Hematopoietic multipotent progenitor cell treated with erythropoietin and hydrocortisone succinate and interleukin-3 and kit ligand, for 8 days (in vitro differentiated cells): ENCODE results near the gene CATSPERE.

Experiments
- DNase-seq: peaks from one replicate; pipeline ENCODE4 v3.0.0-alpha.2; 2015

The CATSPERE gene

DNA sequence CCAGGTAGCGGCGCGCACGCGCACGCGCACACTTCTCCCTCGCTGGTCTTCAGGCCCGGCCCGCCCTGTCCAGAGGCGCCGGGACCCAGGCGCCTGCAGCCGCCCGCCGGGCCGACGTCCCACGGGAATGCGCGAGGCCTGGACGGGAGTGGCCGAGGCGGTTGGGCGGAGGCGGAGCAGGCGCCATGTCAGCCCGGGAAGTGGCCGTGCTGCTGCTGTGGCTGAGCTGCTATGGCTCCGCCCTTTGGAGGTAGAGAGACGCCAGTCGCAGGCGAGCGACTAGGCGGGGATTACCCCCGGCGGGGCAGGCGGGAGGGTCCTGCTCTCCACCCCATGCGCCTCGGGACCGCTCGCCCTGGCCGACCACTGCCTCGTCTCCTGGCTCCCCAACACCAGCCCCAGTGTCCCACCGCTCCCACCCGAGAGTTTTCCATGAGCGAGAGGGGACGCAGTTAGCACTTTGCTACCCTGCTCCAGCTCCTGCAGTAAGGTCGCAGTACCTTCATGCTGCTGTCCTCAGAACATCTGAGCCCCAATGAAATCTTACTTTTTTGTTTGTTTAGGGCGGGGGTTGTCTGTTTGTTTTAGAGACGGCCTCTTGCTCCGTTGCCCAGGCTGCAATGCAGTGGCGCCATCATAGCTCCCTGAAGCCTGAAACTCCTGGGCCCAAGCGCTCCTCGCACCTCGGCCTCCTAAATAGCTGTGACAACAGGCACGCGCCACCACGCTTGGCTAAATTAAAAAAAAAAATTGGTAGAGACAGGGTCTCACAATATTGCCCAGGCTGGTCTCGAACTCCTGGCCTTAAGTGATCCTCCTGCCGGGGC is at the start of gene CATSPERE:
Gene CATSPERE, plus strand, starts transcription at position 29 of the 827 bp plus-strand sequence. Its CDS starts 157 bp downstream, at position 186.
- peak; percentile 77 for DNase-seq

- DNase-seq = no peak
Measured at GRCh38 chr1:244412176-244412575, 48.9 kb upstream of the CATSPERE start.

DNA sequence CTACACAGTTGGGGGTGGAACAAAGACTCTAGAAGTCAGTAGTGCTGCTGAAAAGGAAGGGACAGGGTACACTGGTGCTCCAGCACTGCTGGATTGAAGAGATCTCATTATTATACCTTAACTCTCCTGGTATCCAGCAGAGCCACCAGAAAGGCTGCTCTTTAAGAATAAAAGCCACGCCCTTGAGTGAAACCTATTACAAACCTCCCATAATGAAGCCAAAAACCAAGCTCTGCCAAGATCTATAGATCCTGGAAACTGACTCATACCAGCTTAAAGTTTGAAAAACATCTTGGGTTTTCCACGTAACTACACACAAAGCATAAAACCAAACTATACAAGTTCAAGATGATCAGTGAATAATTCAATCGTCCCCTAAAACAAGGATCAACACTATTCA is 47.3 kb upstream of the CATSPERE start:
- DNase-seq = no peak

DNA sequence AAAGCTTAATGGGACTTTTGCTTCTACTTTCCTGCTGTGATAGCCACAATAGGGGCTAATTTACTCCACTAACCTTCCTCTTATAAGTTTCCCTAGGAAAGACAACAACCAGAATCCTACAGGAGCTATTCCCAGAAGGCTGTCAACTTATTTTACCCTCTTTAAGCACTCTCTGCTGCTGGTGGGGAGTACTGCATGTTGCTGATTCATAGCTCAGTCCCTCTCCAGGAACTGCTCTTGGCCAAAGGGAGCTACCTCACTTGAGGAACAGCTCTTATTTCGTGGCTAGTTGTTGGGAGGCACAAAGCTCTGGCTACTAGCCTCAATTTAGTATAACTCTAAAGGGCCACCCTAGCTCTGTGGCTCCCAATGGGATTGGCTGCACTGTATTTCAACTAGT is 46.5 kb upstream of the CATSPERE start:
- DNase-seq = no peak

GRCh38 chr1:244419024-244419423 is 42.0 kb upstream of the CATSPERE start:
- no peak for DNase-seq

GRCh38 chr1:244422174-244422573 is 38.9 kb upstream of the CATSPERE start:
- DNase-seq = no peak

DNA sequence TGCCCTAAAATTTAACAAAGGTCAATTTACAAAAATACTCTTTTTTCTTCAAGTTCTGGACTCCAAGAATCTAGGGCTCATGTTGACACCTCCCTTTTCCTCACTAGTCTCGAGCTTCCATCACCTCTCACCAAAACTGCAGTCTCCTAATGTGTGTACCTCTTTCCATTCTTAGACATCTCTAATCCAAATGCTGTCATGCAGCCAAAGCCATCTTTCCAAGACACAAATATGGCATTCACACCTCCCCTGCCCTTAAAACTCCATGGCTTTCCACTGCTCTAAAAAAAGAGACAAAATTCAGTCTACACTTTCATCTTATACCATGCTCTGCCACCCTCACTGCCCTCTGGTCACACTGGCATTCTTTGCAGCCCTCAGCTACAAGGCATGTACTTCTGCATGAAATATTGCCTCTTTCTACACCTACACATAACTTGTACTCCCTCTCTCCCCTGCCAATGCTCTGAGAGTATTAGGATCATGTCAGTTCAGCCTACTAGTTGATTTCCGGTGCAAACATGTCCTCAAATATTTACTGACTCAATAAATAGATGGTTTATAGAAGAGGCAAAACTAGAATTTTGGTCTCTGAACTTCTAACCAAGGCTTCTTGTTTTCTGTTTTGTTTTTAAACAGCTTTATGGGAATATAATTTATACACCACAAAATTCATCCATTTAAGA is 36.3 kb upstream of the CATSPERE start:
- DNase-seq = no peak

- no peak for DNase-seq
Measured at GRCh38 chr1:244427647-244428046, 33.4 kb upstream of the CATSPERE start.

GRCh38 chr1:244429818-244430217 is 31.3 kb upstream of the CATSPERE start:
- DNase-seq = no peak

GRCh38 chr1:244431166-244431565 is 29.9 kb upstream of the CATSPERE start:
- no peak for DNase-seq

- DNase-seq = no peak
Measured at GRCh38 chr1:244435562-244436205, 25.4 kb upstream of the CATSPERE start.

DNA sequence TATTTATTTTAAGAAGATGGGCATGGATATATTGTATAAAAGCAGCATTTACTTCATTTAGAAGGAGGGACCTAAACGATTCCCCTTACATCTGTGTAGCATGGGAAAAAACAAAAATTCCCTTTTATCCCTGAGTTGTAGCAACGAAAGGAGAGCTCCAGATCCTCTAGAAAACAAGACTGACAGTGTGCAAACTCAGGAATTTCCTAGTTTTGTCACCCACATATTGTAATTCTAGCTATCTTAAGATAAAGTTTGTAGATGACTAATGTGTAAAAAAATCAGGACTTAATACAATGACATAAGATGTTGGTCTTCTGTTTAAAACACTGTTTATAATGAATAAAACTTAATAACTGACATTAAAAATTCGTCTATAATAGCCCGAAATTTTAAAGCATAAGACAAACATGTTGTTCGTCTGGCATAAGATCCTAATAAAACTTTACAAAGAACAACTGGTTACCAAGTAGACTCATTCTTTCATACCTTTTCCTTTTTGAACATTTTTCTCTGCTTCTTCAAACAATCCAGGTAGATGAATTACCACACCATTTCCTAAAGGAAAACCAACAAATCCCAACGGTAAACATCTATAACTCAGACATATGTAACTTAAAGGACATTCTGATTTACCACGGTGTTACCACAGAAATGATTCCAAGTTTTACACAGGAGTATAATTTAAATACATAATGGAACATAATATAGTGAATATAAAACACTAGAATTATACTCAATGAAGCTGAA is 24.6 kb upstream of the CATSPERE start:
- DNase-seq = no peak

- DNase-seq = no peak
Measured at GRCh38 chr1:244437086-244437468, 24.0 kb upstream of the CATSPERE start.

DNA sequence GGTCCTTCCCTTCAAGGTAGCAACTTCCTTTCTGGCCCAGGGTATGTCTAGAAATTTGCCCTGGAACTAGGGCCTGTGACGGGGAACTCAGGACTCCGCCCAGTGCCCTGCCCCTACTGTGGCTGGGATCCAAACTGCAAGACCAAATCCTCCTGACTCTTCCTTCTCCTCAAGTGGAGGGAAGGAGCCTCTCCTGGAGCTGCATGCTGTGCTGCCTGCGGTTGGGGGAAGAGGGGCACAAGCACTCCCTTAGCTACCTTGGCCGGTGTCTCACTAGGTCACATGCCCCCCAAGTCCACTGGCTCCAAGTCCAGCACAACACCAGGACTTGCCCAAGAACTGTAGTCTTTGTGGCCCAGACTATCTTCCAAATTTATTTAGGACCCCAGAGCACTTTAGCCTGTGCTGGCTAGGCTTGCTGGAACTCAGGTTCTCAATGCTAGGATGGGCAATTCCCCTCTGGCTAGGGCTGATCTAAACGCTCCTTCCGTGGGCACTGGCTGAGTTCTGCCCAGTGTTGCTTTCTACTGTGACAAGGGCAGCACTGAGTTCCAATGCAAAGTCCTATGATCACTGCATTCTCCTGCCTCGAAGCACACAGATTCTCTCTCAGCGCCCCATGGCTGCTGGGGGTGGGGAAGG is 21.6 kb upstream of the CATSPERE start:
- DNase-seq = peak; percentile 49

GRCh38 chr1:244442850-244443249 is 18.2 kb upstream of the CATSPERE start:
- DNase-seq = no peak

GRCh38 chr1:244444854-244445253 is 16.2 kb upstream of the CATSPERE start:
- DNase-seq = no peak

GRCh38 chr1:244445320-244446181 is 15.5 kb upstream of the CATSPERE start:
- peak; percentile 20 for DNase-seq

GRCh38 chr1:244447024-244447423 is 14.0 kb upstream of the CATSPERE start:
- no peak for DNase-seq

GRCh38 chr1:244447552-244447951 is 13.5 kb upstream of the CATSPERE start:
- no peak for DNase-seq

GRCh38 chr1:244448279-244449036 is 12.6 kb upstream of the CATSPERE start:
- DNase-seq = no peak
